Germinal center (tissue), 1 donor: ENCODE measurements around the gene MAP3K14.
A peak's percentile ranks its signal among the peaks of the same experiment; 100 is the strongest.
"Not testable (repeated sequence)": the region's sequence is repeated elsewhere in the genome, so short reads cannot be mapped to it uniquely, and the experiment has no call there.

Experiments
- DNase-seq: peaks from one replicate; pipeline ENCODE4 v3.0.0; 2012; ENCODE audit warnings: mixed read lengths, low spot score

Gene MAP3K14

GRCh38 chr17:45315648-45316433, 979 bp downstream of the MAP3K14 start:
- no peak for DNase-seq

GRCh38 chr17:45314741-45315647, 1.8 kb downstream of the MAP3K14 start:
- DNase-seq = peak; percentile 43

- DNase-seq = no peak
Observed at GRCh38 chr17:45313996-45314740, 2.7 kb downstream of the MAP3K14 start.

- no peak for DNase-seq
Observed at GRCh38 chr17:45313421-45313771, 3.4 kb downstream of the MAP3K14 start.

- no peak for DNase-seq
Observed at GRCh38 chr17:45312477-45313420, 4.1 kb downstream of the MAP3K14 start.

GRCh38 chr17:45311760-45312476, 4.9 kb downstream of the MAP3K14 start:
- DNase-seq = peak; percentile 53

GRCh38 chr17:45311401-45311759, 5.4 kb downstream of the MAP3K14 start:
- no peak for DNase-seq

GRCh38 chr17:45310380-45311324, 6.2 kb downstream of the MAP3K14 start:
- DNase-seq = no peak

GRCh38 chr17:45309400-45309799, 7.4 kb downstream of the MAP3K14 start:
- DNase-seq = no peak

GRCh38 chr17:45308840-45309239, 8.0 kb downstream of the MAP3K14 start:
- no peak for DNase-seq

- no peak for DNase-seq
Observed at GRCh38 chr17:45308016-45308365, 8.8 kb downstream of the MAP3K14 start.

GRCh38 chr17:45307290-45308015, 9.4 kb downstream of the MAP3K14 start:
- peak; percentile 68 for DNase-seq

GRCh38 chr17:45306623-45307022, 10.2 kb downstream of the MAP3K14 start:
- DNase-seq = no peak

GRCh38 chr17:45306094-45306493, 10.7 kb downstream of the MAP3K14 start:
- DNase-seq = no peak

- DNase-seq = no peak
Observed at GRCh38 chr17:45305530-45306087, 11.2 kb downstream of the MAP3K14 start.

- DNase-seq = peak; percentile 51
Observed at GRCh38 chr17:45302649-45303173, 14.1 kb downstream of the MAP3K14 start.

- DNase-seq = not testable (repeated sequence)
Observed at GRCh38 chr17:45302220-45302619, 14.6 kb downstream of the MAP3K14 start.

- DNase-seq = no peak
Observed at GRCh38 chr17:45301674-45302073, 15.1 kb downstream of the MAP3K14 start.
